HG02885 (cell line): ENCODE results near the gene IRX4.

Source experiments
- ATAC-seq: cut with Tn5 transposase; IDR thresholded peaks from one replicate; pipeline ENCODE4 v1.9.1; 2021; ENCODE audit warnings: mild to moderate bottlenecking; ENCODE audit not compliant: unreplicated experiment, poor library complexity

Gene IRX4

GRCh38 chr5:1915316-1915715 lies 32.6 kb upstream of the IRX4 start:
- ATAC-seq, result no peak

GRCh38 chr5:1914471-1914870 lies 31.7 kb upstream of the IRX4 start:
- no peak for ATAC-seq

- ATAC-seq, result no peak
Measured at GRCh38 chr5:1913578-1913977, 30.9 kb upstream of the IRX4 start.

- ATAC-seq, result no peak
Measured at GRCh38 chr5:1912951-1913565, 30.3 kb upstream of the IRX4 start.

- ATAC-seq, result no peak
Measured at GRCh38 chr5:1911773-1912235, 29.1 kb upstream of the IRX4 start.

- no peak for ATAC-seq
Measured at GRCh38 chr5:1910861-1911772, 28.4 kb upstream of the IRX4 start.

- ATAC-seq, result no peak
Measured at GRCh38 chr5:1910081-1910760, 27.5 kb upstream of the IRX4 start.

GRCh38 chr5:1909346-1909985 lies 26.7 kb upstream of the IRX4 start:
- ATAC-seq, result no peak

GRCh38 chr5:1908931-1909330 lies 26.2 kb upstream of the IRX4 start:
- ATAC-seq, result no peak

- ATAC-seq, result no peak
Measured at GRCh38 chr5:1907616-1908015, 24.9 kb upstream of the IRX4 start.

GRCh38 chr5:1905108-1905507 lies 22.4 kb upstream of the IRX4 start:
- no peak for ATAC-seq

- ATAC-seq, result no peak
Measured at GRCh38 chr5:1901983-1902382, 19.3 kb upstream of the IRX4 start.

- ATAC-seq, result no peak
Measured at GRCh38 chr5:1901061-1901460, 18.3 kb upstream of the IRX4 start.

GRCh38 chr5:1899201-1899600 lies 16.5 kb upstream of the IRX4 start:
- ATAC-seq, result no peak

GRCh38 chr5:1897816-1898450 lies 15.2 kb upstream of the IRX4 start:
- no peak for ATAC-seq

- ATAC-seq, result no peak
Measured at GRCh38 chr5:1897386-1897785, 14.7 kb upstream of the IRX4 start.

GRCh38 chr5:1896602-1897376 lies 14.1 kb upstream of the IRX4 start:
- ATAC-seq, result no peak

- ATAC-seq, result no peak
Measured at GRCh38 chr5:1895739-1896420, 13.2 kb upstream of the IRX4 start.

GRCh38 chr5:1894243-1894642 lies 11.5 kb upstream of the IRX4 start:
- no peak for ATAC-seq
